ENCODE measurements around the gene MYBPHL.

Gene MYBPHL

GRCh38 chr1:109306832-109307273 lies at the start of gene MYBPHL:
MYBPHL (minus strand) TSS chr1:109307011; CDS start chr1:109306991, 20 bp downstream.
- no peaks in the 10 kb centered on the region for H3K9me3 Mint-ChIP-seq
- H3K4me3 Mint-ChIP-seq = no peak within 1 kb of the TSS
- H3K36me3 Mint-ChIP-seq (ENCODE audit: low read depth) = no peaks in the 10 kb centered on the region
- no peaks in the 10 kb centered on the region for H3K27me3 Mint-ChIP-seq
- no peak within 1 kb of the TSS for H3K27ac Mint-ChIP-seq
- H3K4me1 Mint-ChIP-seq (ENCODE audit: low read depth) = peaks cover 3% of the 10 kb centered on the region

GRCh38 chr1:109356505-109356904 lies 49.7 kb upstream of the MYBPHL start:
- no peaks in the 10 kb centered on the region for H3K9me3 Mint-ChIP-seq
- no peaks in the 10 kb centered on the region for H3K36me3 Mint-ChIP-seq (ENCODE audit: low read depth)
- no peak overlapping the region for H3K27ac Mint-ChIP-seq
- no peak overlapping the region for H3K4me3 Mint-ChIP-seq
- H3K27me3 Mint-ChIP-seq = no peaks in the 10 kb centered on the region
- H3K4me1 Mint-ChIP-seq (ENCODE audit: low read depth) = no peaks in the 10 kb centered on the region

GRCh38 chr1:109354929-109355328 lies 48.1 kb upstream of the MYBPHL start:
- no peaks in the 10 kb centered on the region for H3K27me3 Mint-ChIP-seq
- no peaks in the 10 kb centered on the region for H3K9me3 Mint-ChIP-seq
- no peak overlapping the region for H3K4me3 Mint-ChIP-seq
- no peaks in the 10 kb centered on the region for H3K4me1 Mint-ChIP-seq (ENCODE audit: low read depth)
- no peaks in the 10 kb centered on the region for H3K36me3 Mint-ChIP-seq (ENCODE audit: low read depth)
- H3K27ac Mint-ChIP-seq = no peak overlapping the region

GRCh38 chr1:109351457-109351856 lies 44.6 kb upstream of the MYBPHL start:
- Mint-ChIP-seq H3K4me1 (ENCODE audit: low read depth) (no peaks in the 10 kb centered on the region), H3K36me3 (ENCODE audit: low read depth) (no peaks in the 10 kb centered on the region), H3K27ac (no peak overlapping the region), H3K27me3 (no peaks in the 10 kb centered on the region), H3K4me3 (no peak overlapping the region), H3K9me3 (no peaks in the 10 kb centered on the region)

- H3K4me3 Mint-ChIP-seq = no peak overlapping the region
- no peaks in the 10 kb centered on the region for H3K4me1 Mint-ChIP-seq (ENCODE audit: low read depth)
- H3K27ac Mint-ChIP-seq = no peak overlapping the region
- H3K27me3 Mint-ChIP-seq = no peaks in the 10 kb centered on the region
- H3K9me3 Mint-ChIP-seq = no peaks in the 10 kb centered on the region
- H3K36me3 Mint-ChIP-seq (ENCODE audit: low read depth) = no peaks in the 10 kb centered on the region
Measured at GRCh38 chr1:109350655-109351054, 43.8 kb upstream of the MYBPHL start.

- H3K9me3 Mint-ChIP-seq = no peaks in the 10 kb centered on the region
- H3K4me3 Mint-ChIP-seq = no peak overlapping the region
- H3K36me3 Mint-ChIP-seq (ENCODE audit: low read depth) = no peaks in the 10 kb centered on the region
- no peaks in the 10 kb centered on the region for H3K27me3 Mint-ChIP-seq
- no peak overlapping the region for H3K27ac Mint-ChIP-seq
- H3K4me1 Mint-ChIP-seq (ENCODE audit: low read depth) = no peaks in the 10 kb centered on the region
Measured at GRCh38 chr1:109350182-109350581, 43.4 kb upstream of the MYBPHL start.

GRCh38 chr1:109347511-109347910 lies 40.7 kb upstream of the MYBPHL start:
- H3K27me3 Mint-ChIP-seq = no peaks in the 10 kb centered on the region
- H3K4me1 Mint-ChIP-seq (ENCODE audit: low read depth) = no peaks in the 10 kb centered on the region

GRCh38 chr1:109341944-109342930 lies 35.4 kb upstream of the MYBPHL start:
- H3K4me1 Mint-ChIP-seq (ENCODE audit: low read depth) = no peaks in the 10 kb centered on the region
- H3K36me3 Mint-ChIP-seq (ENCODE audit: low read depth) = no peaks in the 10 kb centered on the region
- H3K27ac Mint-ChIP-seq = no peak overlapping the region
- H3K4me3 Mint-ChIP-seq = no peak overlapping the region
- H3K27me3 Mint-ChIP-seq = no peaks in the 10 kb centered on the region
- H3K9me3 Mint-ChIP-seq = no peaks in the 10 kb centered on the region

More at GRCh38 chr1:109347511-109347910, 40.7 kb upstream of the MYBPHL start:
- H3K4me3 Mint-ChIP-seq = no peak overlapping the region
- H3K27ac Mint-ChIP-seq = no peak overlapping the region
- H3K36me3 Mint-ChIP-seq (ENCODE audit: low read depth) = no peaks in the 10 kb centered on the region
- no peaks in the 10 kb centered on the region for H3K9me3 Mint-ChIP-seq

- no peak overlapping the region for H3K27ac Mint-ChIP-seq
- peaks cover under 1% of the 10 kb centered on the region for H3K36me3 Mint-ChIP-seq (ENCODE audit: low read depth)
- H3K4me1 Mint-ChIP-seq (ENCODE audit: low read depth) = no peaks in the 10 kb centered on the region
- no peaks in the 10 kb centered on the region for H3K9me3 Mint-ChIP-seq
- H3K4me3 Mint-ChIP-seq = no peak overlapping the region
- H3K27me3 Mint-ChIP-seq = no peaks in the 10 kb centered on the region
Measured at GRCh38 chr1:109338608-109339007, 31.8 kb upstream of the MYBPHL start.

GRCh38 chr1:109338091-109338490 lies 31.3 kb upstream of the MYBPHL start:
- Mint-ChIP-seq H3K36me3 (ENCODE audit: low read depth) (peaks cover 6% of the 10 kb centered on the region), H3K27me3 (no peaks in the 10 kb centered on the region), H3K4me1 (ENCODE audit: low read depth) (no peaks in the 10 kb centered on the region), H3K27ac (no peak overlapping the region), H3K4me3 (no peak overlapping the region), H3K9me3 (no peaks in the 10 kb centered on the region)

GRCh38 chr1:109335091-109335490 lies 28.3 kb upstream of the MYBPHL start:
- peaks cover 10% of the 10 kb centered on the region for H3K9me3 Mint-ChIP-seq
- H3K27me3 Mint-ChIP-seq = no peaks in the 10 kb centered on the region
- no peak overlapping the region for H3K4me3 Mint-ChIP-seq
- H3K27ac Mint-ChIP-seq = no peak overlapping the region
- H3K4me1 Mint-ChIP-seq (ENCODE audit: low read depth) = no peaks in the 10 kb centered on the region
- peaks cover 16% of the 10 kb centered on the region for H3K36me3 Mint-ChIP-seq (ENCODE audit: low read depth)

- Mint-ChIP-seq H3K9me3 (peaks cover 11% of the 10 kb centered on the region), H3K4me3 (no peak overlapping the region), H3K4me1 (ENCODE audit: low read depth) (no peaks in the 10 kb centered on the region), H3K36me3 (ENCODE audit: low read depth) (peaks cover 17% of the 10 kb centered on the region), H3K27ac (no peak overlapping the region), H3K27me3 (peaks cover 4% of the 10 kb centered on the region)
Measured at GRCh38 chr1:109331113-109331512, 24.3 kb upstream of the MYBPHL start.

GRCh38 chr1:109327285-109327684 lies 20.5 kb upstream of the MYBPHL start:
- Mint-ChIP-seq H3K9me3 (peaks cover 11% of the 10 kb centered on the region), H3K36me3 (ENCODE audit: low read depth) (peaks cover 13% of the 10 kb centered on the region), H3K4me3 (no peak overlapping the region), H3K27me3 (peaks cover 4% of the 10 kb centered on the region), H3K4me1 (ENCODE audit: low read depth) (no peaks in the 10 kb centered on the region), H3K27ac (no peak overlapping the region)

- no peak overlapping the region for H3K27ac Mint-ChIP-seq
- H3K36me3 Mint-ChIP-seq (ENCODE audit: low read depth) = peaks cover 3% of the 10 kb centered on the region
- H3K4me3 Mint-ChIP-seq = no peak overlapping the region
- no peaks in the 10 kb centered on the region for H3K9me3 Mint-ChIP-seq
- H3K4me1 Mint-ChIP-seq (ENCODE audit: low read depth) = no peaks in the 10 kb centered on the region
- peaks cover 4% of the 10 kb centered on the region for H3K27me3 Mint-ChIP-seq
Measured at GRCh38 chr1:109322974-109323373, 16.2 kb upstream of the MYBPHL start.

- Mint-ChIP-seq H3K27me3 (no peaks in the 10 kb centered on the region), H3K27ac (no peak overlapping the region), H3K36me3 (ENCODE audit: low read depth) (no peaks in the 10 kb centered on the region), H3K4me3 (no peak overlapping the region), H3K4me1 (ENCODE audit: low read depth) (no peaks in the 10 kb centered on the region), H3K9me3 (no peaks in the 10 kb centered on the region)
Measured at GRCh38 chr1:109319114-109319513, 12.3 kb upstream of the MYBPHL start.

Measured in stimulated activated naive CD8-positive, alpha-beta T cell treated with anti-CD3 and anti-CD28 coated beads, Interleukin-15, Interleukin-2, amounts not matched to agents 100 ng/mL and 50 ng/mL, for 24 hours (primary cell).